GM19099 (cell line): ENCODE measurements around the gene JAM3.

Experiments used
- POLR2A ChIP-seq: IDR thresholded peaks from 3 replicates; pipeline ENCODE4 v1.6.1; 2011; ENCODE audit warnings: low read depth; ENCODE audit not compliant: insufficient read length; ENCODE audit errors: extremely low read depth

The JAM3 gene

DNA sequence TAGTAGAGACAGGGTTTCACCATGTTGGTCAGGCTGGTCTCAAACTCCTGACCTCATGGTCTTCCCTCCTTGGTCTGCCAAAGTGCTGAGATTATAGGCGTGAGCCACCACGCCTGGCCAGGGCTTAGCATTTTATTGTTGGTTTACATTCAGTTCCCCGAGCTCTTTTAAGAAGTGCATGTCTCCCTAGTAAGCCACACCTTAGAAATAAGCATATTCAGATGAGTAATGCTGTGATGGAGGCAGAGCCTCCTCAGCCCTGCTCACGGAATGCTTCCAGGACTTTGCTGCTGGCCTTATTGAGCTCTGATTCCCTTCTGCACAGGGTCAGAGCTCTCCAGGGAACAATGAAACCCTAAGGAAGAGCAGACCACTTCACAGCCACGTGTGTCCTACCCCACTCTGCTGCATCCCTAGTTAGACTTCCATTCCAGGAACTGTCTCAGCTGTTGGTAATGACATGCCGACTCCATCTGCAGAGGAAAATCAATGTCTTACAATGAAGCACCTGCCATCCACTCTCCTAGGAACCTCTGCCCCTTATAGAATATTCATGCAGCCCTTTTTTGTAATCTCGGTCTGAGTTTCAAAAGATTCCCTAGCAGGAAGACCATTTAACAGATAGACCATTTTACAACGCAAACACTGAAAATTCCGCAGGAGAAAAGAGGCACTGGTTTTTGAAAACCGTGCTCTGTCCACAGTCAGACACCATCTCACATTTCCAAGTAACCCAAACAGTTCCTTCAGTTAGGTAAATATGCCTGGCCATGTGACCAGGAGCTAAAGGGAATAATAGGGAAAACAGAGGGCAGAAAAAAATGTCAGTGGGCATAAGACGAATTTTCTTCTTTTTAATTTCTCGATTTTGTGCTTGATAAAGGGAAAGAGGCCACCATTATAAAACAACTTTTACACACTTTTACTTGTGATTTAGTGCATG lies 1.7 kb upstream of the JAM3 start:
- no peak for TF ChIP-seq POLR2A

- TF ChIP-seq POLR2A = no peak
Observed at GRCh38 chr11:134069426-134070341, 812 bp downstream of the JAM3 start.

DNA sequence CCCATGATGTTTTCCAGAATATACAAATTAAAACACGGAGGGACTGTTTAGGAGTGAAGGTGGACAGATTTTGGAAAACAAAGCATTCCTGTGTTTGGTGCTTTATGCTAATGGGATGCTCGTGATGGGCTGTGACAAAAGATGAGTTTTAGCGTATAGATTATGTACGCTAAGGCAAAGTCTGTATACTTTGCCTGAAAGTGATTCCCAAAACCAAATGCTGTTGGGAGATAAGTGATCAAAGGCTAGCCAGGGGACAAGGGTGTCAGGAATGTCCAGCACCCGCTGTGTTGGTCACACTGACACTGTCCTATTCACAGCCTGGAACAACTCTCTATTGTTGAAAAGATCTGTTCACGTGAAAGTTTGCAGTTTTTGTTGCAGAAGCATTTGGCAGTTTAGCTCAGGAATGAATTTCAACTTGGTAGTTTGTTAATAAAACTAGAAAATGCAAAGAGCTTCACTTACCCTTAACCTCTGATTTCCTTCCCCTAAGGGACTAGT lies 1.5 kb downstream of the JAM3 start:
- no peak for TF ChIP-seq POLR2A

DNA sequence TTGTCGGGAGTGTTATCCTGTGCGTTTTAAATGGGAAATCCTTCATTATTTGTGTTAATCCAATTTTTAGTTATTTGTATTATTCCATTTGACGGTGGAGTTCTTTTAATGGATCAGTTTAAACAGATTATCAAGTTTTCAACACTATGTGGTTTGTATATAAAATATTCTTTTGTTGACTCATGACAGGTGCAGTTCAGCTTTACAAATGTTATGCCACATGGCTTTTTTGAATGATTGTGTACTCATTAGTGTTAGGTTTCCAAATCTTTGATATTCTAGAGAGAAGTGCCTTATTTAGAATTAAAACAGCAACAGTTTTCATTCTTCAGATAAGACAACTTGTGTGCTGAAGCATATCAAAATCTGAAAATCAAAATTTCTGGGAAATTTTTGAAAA lies 2.4 kb downstream of the JAM3 start:
- no peak for TF ChIP-seq POLR2A

DNA sequence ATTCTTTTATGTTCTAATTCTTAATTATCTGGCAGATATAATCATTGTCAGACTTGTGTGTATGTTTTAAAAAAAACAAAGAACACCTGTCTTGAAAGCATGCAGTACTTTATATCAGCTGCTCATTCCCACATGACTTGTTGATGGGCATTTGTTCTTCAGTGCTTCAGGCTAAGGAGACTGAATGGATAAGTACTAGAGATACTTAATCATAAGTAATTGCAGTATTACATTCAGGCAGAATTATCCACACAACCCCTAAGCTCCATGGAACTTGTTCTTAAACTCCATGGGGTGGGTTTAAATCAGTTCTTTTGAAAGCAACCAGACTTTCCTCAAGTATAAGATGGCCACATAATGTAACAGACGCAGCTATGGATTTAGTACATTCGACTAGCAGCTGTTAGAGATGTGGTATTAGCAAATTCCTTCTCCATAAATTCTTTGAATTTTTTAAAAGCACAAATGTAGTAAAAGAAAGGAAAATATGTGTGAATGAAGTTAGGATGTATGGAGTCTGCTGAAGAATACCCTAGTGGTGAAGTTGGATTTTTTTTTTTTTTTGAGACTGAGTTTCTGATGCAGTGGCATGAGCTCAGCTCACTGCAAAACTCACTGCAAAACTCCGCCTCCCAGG lies 3.0 kb downstream of the JAM3 start:
- no peak for TF ChIP-seq POLR2A

DNA sequence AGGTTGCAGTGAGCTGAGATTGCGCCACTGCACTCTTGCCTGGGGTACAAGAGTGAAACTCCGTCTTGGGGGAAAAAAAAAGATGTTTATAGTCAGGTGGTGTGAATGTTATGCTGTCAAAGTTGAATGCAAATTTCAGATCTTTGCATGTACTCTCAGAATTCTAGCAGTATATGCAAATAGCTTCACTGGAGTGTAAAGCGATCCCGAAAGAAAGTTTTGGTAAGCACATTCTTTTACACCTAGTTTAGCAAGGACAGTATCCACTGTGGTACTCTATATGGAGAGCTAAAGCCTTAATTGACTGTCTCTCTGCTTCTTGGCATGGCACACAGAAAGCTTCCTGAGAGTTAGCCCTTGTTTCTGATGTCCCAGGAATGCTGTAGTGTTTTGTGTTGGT lies 4.0 kb downstream of the JAM3 start:
- no peak for TF ChIP-seq POLR2A

DNA sequence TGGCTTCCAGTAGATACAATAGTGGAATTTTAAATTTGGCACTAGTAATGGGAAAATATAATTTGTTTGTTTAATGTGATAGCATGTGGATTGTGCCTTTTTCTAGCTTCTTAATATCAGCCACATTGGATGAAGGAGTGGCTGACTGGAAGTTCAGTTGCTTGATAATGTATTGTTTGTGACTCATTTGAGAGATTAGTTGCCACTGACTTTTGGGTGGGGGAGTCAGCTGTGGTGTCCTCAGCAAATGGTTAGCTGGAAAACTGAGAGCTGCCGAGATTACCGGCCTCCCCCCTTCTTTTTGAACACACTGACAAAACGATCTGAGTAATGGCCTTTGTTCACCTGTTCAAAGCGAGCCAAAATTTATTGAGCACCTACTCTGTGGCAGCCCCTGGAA lies 5.5 kb downstream of the JAM3 start:
- no peak for TF ChIP-seq POLR2A

- no peak for TF ChIP-seq POLR2A
Observed at GRCh38 chr11:134074766-134075165, 5.9 kb downstream of the JAM3 start.

DNA sequence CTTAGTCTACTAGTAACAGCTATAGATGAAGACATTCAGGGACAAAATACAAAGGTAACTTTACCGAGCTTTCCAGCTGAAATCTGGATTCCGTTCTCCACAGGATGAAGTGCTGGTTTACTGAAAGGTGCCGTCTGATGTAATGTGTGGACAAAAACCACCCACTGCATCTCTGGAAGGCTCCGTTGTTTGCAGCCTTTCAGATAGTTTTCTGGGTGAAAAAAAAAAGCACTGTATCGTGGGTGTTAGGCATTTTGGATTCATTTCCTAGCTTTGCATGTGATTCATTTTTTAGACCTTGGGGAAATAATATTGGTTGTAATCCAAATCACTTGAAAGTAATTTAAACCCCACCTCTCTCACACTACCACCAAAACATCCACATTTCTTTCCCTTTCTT lies 10.4 kb downstream of the JAM3 start:
- TF ChIP-seq POLR2A = no peak

DNA sequence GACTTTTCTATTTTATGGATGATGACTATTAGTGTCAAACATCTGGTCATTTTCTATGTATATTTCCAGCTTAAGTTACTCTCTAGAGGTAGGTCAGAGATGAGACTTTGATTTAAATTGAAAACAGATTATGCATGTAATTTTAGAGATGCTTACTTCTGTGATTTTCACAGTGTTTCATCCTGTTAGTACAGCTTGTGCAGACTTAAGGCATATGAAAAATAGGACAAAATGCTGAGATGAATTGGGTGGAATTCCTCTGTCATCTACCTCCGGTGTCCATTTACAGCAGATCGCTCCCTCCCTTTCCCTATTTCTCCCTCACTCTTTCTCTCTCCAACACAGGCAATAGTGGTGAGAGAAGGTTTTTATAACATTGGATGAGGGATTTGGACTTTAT lies 14.1 kb downstream of the JAM3 start:
- no peak for TF ChIP-seq POLR2A

GRCh38 chr11:134086376-134086775 lies 17.5 kb downstream of the JAM3 start:
- TF ChIP-seq POLR2A = no peak

DNA sequence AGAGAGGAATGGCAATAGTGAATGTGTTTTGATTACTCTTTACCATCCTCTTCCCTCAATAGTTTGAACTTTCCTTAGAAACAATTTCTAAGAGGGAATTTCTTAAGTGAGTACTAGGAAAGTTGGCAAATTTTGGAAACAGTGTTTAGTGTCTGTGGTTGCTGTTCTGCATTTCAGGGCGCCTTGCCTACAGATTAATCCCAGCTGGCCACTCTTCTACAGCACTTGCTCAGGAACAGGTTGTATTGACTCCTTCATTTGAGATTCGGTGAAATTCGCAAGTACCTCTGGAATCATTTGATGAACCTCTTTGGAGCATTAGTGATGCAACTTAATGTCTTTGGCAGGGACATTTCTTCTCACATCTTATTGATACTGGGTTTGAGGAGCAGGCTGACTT lies 28.3 kb downstream of the JAM3 start:
- TF ChIP-seq POLR2A = no peak

DNA sequence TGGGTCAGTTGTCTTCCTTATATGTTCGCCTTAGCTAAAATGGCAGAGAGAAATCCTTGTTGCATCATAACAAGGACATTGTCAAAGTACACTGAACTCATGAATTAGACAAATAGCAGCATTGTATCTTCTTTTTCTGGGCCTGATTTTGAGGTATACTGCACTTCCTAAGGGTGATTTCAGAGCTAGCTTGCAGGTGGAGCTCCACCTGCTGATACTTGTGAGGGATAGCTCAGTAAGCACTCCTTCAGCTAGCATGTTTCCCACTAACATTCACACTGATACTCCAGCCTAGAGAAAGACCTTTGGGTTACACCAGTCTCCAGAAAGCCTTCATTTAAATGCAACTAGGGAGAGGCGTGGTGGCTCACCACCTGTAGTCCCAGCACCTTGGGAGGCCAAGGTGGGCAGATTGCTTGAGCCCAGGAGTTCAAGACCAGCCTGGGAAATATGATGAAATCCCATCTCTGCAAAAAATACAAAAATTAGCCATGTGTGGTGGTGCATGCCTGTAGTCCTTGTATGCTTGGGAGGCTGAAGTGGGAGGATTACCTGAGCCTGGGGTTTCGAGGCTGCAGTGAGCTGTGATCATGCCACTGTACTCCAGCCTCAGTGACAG lies 29.8 kb downstream of the JAM3 start:
- no peak for TF ChIP-seq POLR2A

DNA sequence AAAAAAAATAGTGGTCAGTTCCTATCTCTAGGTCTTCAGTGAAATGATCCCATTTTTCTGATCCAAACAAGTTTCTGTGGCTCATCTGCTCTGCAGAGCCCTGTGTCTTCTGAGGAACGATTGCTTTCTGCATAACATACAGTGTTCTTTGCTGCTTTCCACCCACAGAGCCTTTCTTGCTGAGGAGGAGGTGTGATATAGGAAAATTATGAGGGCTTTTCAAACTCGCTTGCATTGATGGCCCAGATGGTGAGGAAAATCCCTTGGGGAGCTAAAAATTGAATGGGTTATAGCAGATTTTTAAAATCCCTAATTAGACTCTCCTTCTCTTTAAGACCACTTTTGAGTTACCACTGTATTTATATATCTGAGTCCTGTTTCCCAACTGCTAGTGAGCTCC lies 31.3 kb downstream of the JAM3 start:
- no peak for TF ChIP-seq POLR2A

DNA sequence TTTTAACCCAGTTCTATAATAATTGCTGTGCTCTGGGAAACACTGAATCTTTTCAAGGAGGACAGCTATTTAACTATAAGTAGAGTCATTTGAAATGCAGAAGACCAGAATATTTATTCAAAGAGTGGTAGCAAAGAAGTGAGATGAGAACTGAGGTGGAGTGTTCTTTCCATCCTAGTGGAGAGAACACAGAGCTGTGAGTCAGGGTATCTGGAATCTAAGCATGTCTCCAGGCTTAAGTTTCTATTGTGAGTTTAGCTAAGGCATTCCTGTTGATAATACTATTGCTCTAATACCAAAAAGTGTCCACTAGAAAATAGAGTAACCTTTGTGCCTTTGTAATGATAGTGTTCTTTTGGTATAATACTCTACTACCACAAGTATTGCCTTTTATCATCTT lies 32.4 kb downstream of the JAM3 start:
- TF ChIP-seq POLR2A = no peak
